ENCODE measurements around the gene RFC2. TPM values are rescaled to one million over a fixed set of nuclear protein-coding genes. Genes with fewer than 3 reads are reported as not detected.

Gene RFC2
- polyA plus RNA-seq, 2 of the 4 experiments (the other 2 are of a cell fraction) = 44.6 to 71.2 TPM

GRCh38 chr7:74183653-74184450 lies 70.3 kb downstream of the RFC2 start:
- DNase-seq (ENCODE audit: low read depth in 1 of 2, low spot score in 1 of 2) (peak; percentile 41 to 55), ATAC-seq (peak; percentile 73 to 77; a peak in 5 of 6 replicates), FAIRE-seq (no peak)
- Histone ChIP-seq H3K4me2 (no peak overlapping the region), H3K4me3 (no peak overlapping the region), H3K27ac (no peak overlapping the region), H3K9me3 (no peaks in the 10 kb centered on the region), H3K4me1 (peaks cover 33% of the 10 kb centered on the region)
- TF ChIP-seq RAD21 (conservative IDR thresholded peaks at IDR 0.05 in 1 of 2, IDR thresholded peaks at IDR 0.05 in 1 of 2) (peak; percentile 15 to 41; a peak in 2 of 5 replicates), MAFK (IDR thresholded peaks at IDR 0.05; ENCODE audit: partially characterized antibody) (no peak), CTCF (IDR thresholded peaks at IDR 0.05) (peak; percentile 52), SMC3 (IDR thresholded peaks at IDR 0.05) (peak; percentile 35; the same call in 1 of the 3 replicates)
- CTCF ChIA-PET = interaction anchor here (0.5 to 2.8 kb wide), 9 partner anchors 9 to 217 kb away, joined by 3 to 19 read pairs (median 7); no protein-coding TSS in a partner anchor
- 73% methylated on average over 7 of the region's 7 CpGs for WGBS (ENCODE audit: missing lambda C conversion rate)
- POLR2A ChIA-PET = interaction anchor here (0.6 to 1.4 kb wide), 3 partner anchors 9 to 14 kb away, joined by 3 to 5 read pairs (median 5); partner anchors contain the start of gene EIF4H

GRCh38 chr7:74183142-74183541 lies 71.1 kb downstream of the RFC2 start:
- no peak for DNase-seq (ENCODE audit: low read depth in 1 of 2, low spot score in 1 of 2)
- no peak for TF ChIP-seq RAD21 (conservative IDR thresholded peaks at IDR 0.05 in 1 of 2, IDR thresholded peaks at IDR 0.05 in 1 of 2)
- no peak for TF ChIP-seq POLR2A (IDR thresholded peaks at IDR 0.05; ENCODE audit: low read length)
- no peak for TF ChIP-seq NR3C1 (IDR thresholded peaks at IDR 0.05)
- no peak for TF ChIP-seq CHD2 (IDR thresholded peaks at IDR 0.05; ENCODE audit: low read length, partially characterized antibody)
- no peak for TF ChIP-seq ELK1 (IDR thresholded peaks at IDR 0.05; ENCODE audit: low read depth, low read length)
- TF ChIP-seq HMGXB4 (CRISPR knock-in tag; IDR thresholded peaks at IDR 0.05; ENCODE audit: borderline replicate concordance) = no peak
- TF ChIP-seq RNF2 (IDR thresholded peaks at IDR 0.05; ENCODE audit: borderline replicate concordance, low read depth) = no peak
- no peak for TF ChIP-seq RCOR1 (IDR thresholded peaks at IDR 0.05; ENCODE audit: low read depth, low read length)
- no peak for TF ChIP-seq TFCP2L1 (CRISPR knock-in tag; IDR thresholded peaks at IDR 0.05)
- no peak for TF ChIP-seq ZSCAN20 (CRISPR knock-in tag; IDR thresholded peaks at IDR 0.05)
- TF ChIP-seq FOSB (CRISPR knock-in tag; IDR thresholded peaks at IDR 0.05) = no peak
- no peak for TF ChIP-seq POLR2AphosphoS2 (conservative IDR thresholded peaks at IDR 0.05; ENCODE audit: low read length)
- TF ChIP-seq EHMT2 (IDR thresholded peaks at IDR 0.05; ENCODE audit: low read depth) = no peak
- no peak for TF ChIP-seq CEBPB (IDR thresholded peaks at IDR 0.05)
- TF ChIP-seq SREBF2 (IDR thresholded peaks at IDR 0.05) = no peak
- no peak for TF ChIP-seq ESRRA (IDR thresholded peaks at IDR 0.05; ENCODE audit: borderline replicate concordance, low read length)
- no peak for TF ChIP-seq MAZ (IDR thresholded peaks at IDR 0.05; ENCODE audit: borderline replicate concordance, low read depth, low read length)
- TF ChIP-seq RARB (CRISPR knock-in tag; IDR thresholded peaks at IDR 0.05) = no peak
- no peak for TF ChIP-seq BCL3 (IDR thresholded peaks at IDR 0.05)
- Histone ChIP-seq H3K27ac (no peak overlapping the region), H3K9me3 (no peaks in the 10 kb centered on the region), H3K4me1 (peaks cover 35% of the 10 kb centered on the region), H3K4me2 (no peak overlapping the region), H3K4me3 (no peak overlapping the region)
- WGBS (ENCODE audit: missing lambda C conversion rate) = 87% methylated on average over 3 of the region's 3 CpGs
- ATAC-seq = peak; percentile 36 to 62; a peak in 5 of 6 replicates
- no peak for FAIRE-seq
- POLR2A ChIA-PET = interaction anchor here (1.2 to 1.4 kb wide), 2 partner anchors 8 to 9 kb away, joined by 3 to 5 read pairs; partner anchors contain the start of gene EIF4H
- CTCF ChIA-PET = interaction anchor here (0.8 to 2.8 kb wide), 8 partner anchors 8 to 218 kb away, joined by 3 to 19 read pairs (median 8); no protein-coding TSS in a partner anchor
